ENCODE results near the gene CD72. TPM values are rescaled to one million over a fixed set of nuclear protein-coding genes. Genes with fewer than 3 reads are reported as not detected.
A peak's percentile ranks its signal among the peaks of the same experiment; 100 is the strongest.

The CD72 gene
- total RNA-seq: 1 to 10 TPM; 4.7 to 5.7 TPM
- 1 to 10 TPM; 2.0 to 2.2 TPM for polyA plus RNA-seq

GRCh38 chr9:35618325-35618727 is at the start of gene CD72:
CD72 (minus strand) TSS chr9:35618413; CDS start chr9:35618303, 110 bp downstream.
- no peak within 1 kb of the TSS for H3K9ac ChIP-seq (ENCODE audit: low read depth in 1 of 2, low read length in 2 of 2)
- no peak for DNase-seq (ENCODE audit: low spot score)
- peak within 1 kb of the TSS; percentile 6 to 31 for H3K27ac ChIP-seq (ENCODE audit: low read depth in 1 of 2, low read length in 2 of 2)
- H3K9me3 ChIP-seq (ENCODE audit: control insufficient read depth in 4 of 4, low read length in 3 of 4): no peaks in the 10 kb centered on the region
- H3K4me1 ChIP-seq (ENCODE audit: control insufficient read depth in 4 of 4, insufficient read depth in 4 of 4, low read length in 3 of 4): peaks cover 0 to 2% (median 0%) of the 10 kb centered on the region in 4 donors
- H3K4me3 ChIP-seq (ENCODE audit: low read depth in 1 of 3, low read length in 3 of 3): peak within 1 kb of the TSS in 1 of 3 donors; percentile 37
- peaks cover 0 to 8% (median 0%) of the 10 kb centered on the region in 4 donors for H3K27me3 ChIP-seq (ENCODE audit: control insufficient read depth in 4 of 4, insufficient read depth in 4 of 4, low read length in 3 of 4)
- TF ChIP-seq JUND (IDR thresholded peaks at IDR 0.05): no peak
- TF ChIP-seq SP1 (IDR thresholded peaks at IDR 0.05): no peak
- TF ChIP-seq EGR1 (IDR thresholded peaks at IDR 0.05; ENCODE audit: low read depth in 2 of 2): no peak
- TF ChIP-seq HNF4G (IDR thresholded peaks at IDR 0.05): no peak
- TF ChIP-seq YY1 (IDR thresholded peaks at IDR 0.05): no peak
- no peak for TF ChIP-seq HNF4A (conservative IDR thresholded peaks at IDR 0.05)
- no peak for TF ChIP-seq ZBTB33 (IDR thresholded peaks at IDR 0.05)
- TF ChIP-seq RXRA (IDR thresholded peaks at IDR 0.05): no peak
- no peak for TF ChIP-seq ATF3 (IDR thresholded peaks at IDR 0.05)
- TF ChIP-seq REST (IDR thresholded peaks at IDR 0.05): no peak
- WGBS: 77% methylated on average over 7 of the region's 7 CpGs
- H3K36me3 ChIP-seq (ENCODE audit: control insufficient read depth in 4 of 4, insufficient read depth in 3 of 4, low read depth in 1 of 4, low read length in 3 of 4): no peaks in the 10 kb centered on the region

GRCh38 chr9:35667939-35668338 is 49.7 kb upstream of the CD72 start:
- Histone ChIP-seq H3K9ac (ENCODE audit: low read depth in 1 of 2, low read length in 2 of 2) (no peak overlapping the region), H3K27me3 (ENCODE audit: control insufficient read depth in 4 of 4, insufficient read depth in 4 of 4, low read length in 3 of 4) (no peaks in the 10 kb centered on the region), H3K4me1 (ENCODE audit: control insufficient read depth in 4 of 4, insufficient read depth in 4 of 4, low read length in 3 of 4) (peaks cover 5 to 21% (median 15%) of the 10 kb centered on the region in 4 donors), H3K27ac (ENCODE audit: low read depth in 1 of 2, low read length in 2 of 2) (no peak overlapping the region), H3K36me3 (ENCODE audit: control insufficient read depth in 4 of 4, insufficient read depth in 3 of 4, low read depth in 1 of 4, low read length in 3 of 4) (no peaks in the 10 kb centered on the region), H3K9me3 (ENCODE audit: control insufficient read depth in 4 of 4, low read length in 3 of 4) (no peaks in the 10 kb centered on the region), H3K4me3 (ENCODE audit: low read depth in 1 of 3, low read length in 3 of 3) (no peak overlapping the region)
- TF ChIP-seq YY1 (IDR thresholded peaks at IDR 0.05) (no peak), FOXA1 (IDR thresholded peaks at IDR 0.05) (no peak), HNF4G (IDR thresholded peaks at IDR 0.05) (no peak), ZBTB33 (IDR thresholded peaks at IDR 0.05) (no peak), RXRA (IDR thresholded peaks at IDR 0.05) (no peak), JUND (IDR thresholded peaks at IDR 0.05) (no peak), FOXA2 (IDR thresholded peaks at IDR 0.05) (no peak), CTCF (IDR thresholded peaks at IDR 0.05; ENCODE audit: low read depth, low read length, missing input control) (no peak), RAD21 (IDR thresholded peaks at IDR 0.05) (no peak), ATF3 (IDR thresholded peaks at IDR 0.05) (no peak)
- WGBS: 96% methylated on average over 3 of the region's 3 CpGs
- DNase-seq (ENCODE audit: low spot score): no peak

Data from liver (tissue), 9 donors.